Activated B cell treated with CpG ODN at 0.5 μM for 24 hours (primary cell): Measurements from ENCODE around the gene ZSCAN5A. TPM values are rescaled to one million over a fixed set of nuclear protein-coding genes. Genes with fewer than 3 reads are reported as not detected.
"Not testable (repeated sequence)": the region's sequence is repeated elsewhere in the genome, so short reads cannot be mapped to it uniquely, and the experiment has no call there.

Experiments
- ATAC-seq: fragments of 200-7000 bp; cut with Tn5 transposase; one replicate; pipeline ENCODE4 v1.10.0; 2021; ENCODE audit warnings: low read depth, mild to moderate bottlenecking, moderate library complexity
- CTCF ChIA-PET: fragments of 350-600 bp; sonication (Branson Sonifier 250); formaldehyde crosslinking; loops from one replicate; lab custom pipeline; 2021; ENCODE audit warnings: antibody characterized with exemption; lab: Charles Lee
- POLR2A ChIA-PET: fragments of 350-600 bp; sonication (Branson Sonifier 250); formaldehyde crosslinking; loops from one replicate; lab custom pipeline; 2021; ENCODE audit warnings: antibody characterized with exemption; lab: Charles Lee
- DNase-seq: peaks from one replicate; pipeline ENCODE4 v3.0.0; 2022
- H3K27ac Mint-ChIP-seq: one replicate; pipeline ENCODE4 v1.8.0; 2020; ENCODE audit warnings: mixed read lengths
- H3K27me3 Mint-ChIP-seq: one replicate; pipeline ENCODE4 v1.8.0; 2021; ENCODE audit warnings: mixed read lengths
- H3K36me3 Mint-ChIP-seq: one replicate; pipeline ENCODE4 v1.8.0; 2021; ENCODE audit warnings: low read depth, mixed read lengths
- H3K4me1 Mint-ChIP-seq: one replicate; pipeline ENCODE4 v1.8.0; 2021; ENCODE audit warnings: mixed read lengths
- H3K4me3 Mint-ChIP-seq: one replicate; pipeline ENCODE4 v1.8.0; 2020; ENCODE audit warnings: mild to moderate bottlenecking, mixed read lengths
- H3K9me3 Mint-ChIP-seq: one replicate; pipeline ENCODE4 v1.8.0; 2020; ENCODE audit warnings: mixed read lengths
- intact Hi-C: fragments of 100-400 bp; cut with micrococcal nuclease; formaldehyde crosslinking; loops from one replicate; pipeline ENCODE4 v1.15.1; 2024
- total RNA-seq: library from RNA; stranded (reverse); gene quantifications from 2 replicates; pipeline ENCODE4 v1.2.3, GENCODE V29; 2022
- TF ChIP-seq, protein P1 (sequence below): fragments of 200-600 bp; IDR thresholded peaks from one replicate; pipeline ENCODE4 v1.8.0; 2022; ENCODE audit warnings: antibody characterized with exemption, mild to moderate bottlenecking

Gene ZSCAN5A
- total RNA-seq, 1 donor from 2014 or later = 17.8 TPM

DNA sequence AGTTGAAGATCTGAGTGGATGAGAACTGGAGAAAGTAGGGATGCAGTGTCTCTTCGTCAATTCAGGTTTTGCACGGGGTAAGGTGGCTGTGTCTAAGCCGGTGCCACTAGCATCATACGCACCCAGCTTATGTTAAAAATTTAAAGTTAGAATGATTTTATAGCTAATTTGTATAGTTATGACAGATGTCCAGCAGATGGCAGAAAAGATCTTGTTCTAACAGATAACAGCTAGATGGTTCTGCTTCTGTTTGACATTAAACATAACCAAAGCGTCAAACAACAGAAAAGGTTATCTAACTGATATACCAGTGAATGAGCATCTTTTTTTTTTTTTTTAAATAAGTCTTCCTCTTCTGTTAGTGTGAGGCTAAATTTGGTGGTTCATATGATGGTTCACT is 60.9 kb downstream of the ZSCAN5A start:
- H3K4me3 Mint-ChIP-seq = no peak overlapping the region
- ChIA-PET POLR2A (interaction anchor here (1.0 to 2.3 kb wide), 3 partner anchors 61 to 174 kb away, joined by 4 to 7 read pairs (median 6); partner anchors contain the start of gene ZSCAN5A), CTCF (interaction anchor here (0.5 to 6.0 kb wide), 18 partner anchors 9 to 845 kb away, joined by 3 to 134 read pairs (median 6); no protein-coding TSS in a partner anchor)
- intact Hi-C loops = loop anchor here (1.0 to 5.0 kb wide), 5 partner anchors 80 to 845 kb away; no protein-coding TSS in a partner anchor
- DNase-seq = no peak
- ATAC-seq = no peak
- H3K9me3 Mint-ChIP-seq = no peaks in the 10 kb centered on the region
- no peaks in the 10 kb centered on the region for H3K36me3 Mint-ChIP-seq
- H3K27ac Mint-ChIP-seq = no peak overlapping the region
- no peaks in the 10 kb centered on the region for H3K27me3 Mint-ChIP-seq
- H3K4me1 Mint-ChIP-seq = no peaks in the 10 kb centered on the region
- TF ChIP-seq, protein P1, sequence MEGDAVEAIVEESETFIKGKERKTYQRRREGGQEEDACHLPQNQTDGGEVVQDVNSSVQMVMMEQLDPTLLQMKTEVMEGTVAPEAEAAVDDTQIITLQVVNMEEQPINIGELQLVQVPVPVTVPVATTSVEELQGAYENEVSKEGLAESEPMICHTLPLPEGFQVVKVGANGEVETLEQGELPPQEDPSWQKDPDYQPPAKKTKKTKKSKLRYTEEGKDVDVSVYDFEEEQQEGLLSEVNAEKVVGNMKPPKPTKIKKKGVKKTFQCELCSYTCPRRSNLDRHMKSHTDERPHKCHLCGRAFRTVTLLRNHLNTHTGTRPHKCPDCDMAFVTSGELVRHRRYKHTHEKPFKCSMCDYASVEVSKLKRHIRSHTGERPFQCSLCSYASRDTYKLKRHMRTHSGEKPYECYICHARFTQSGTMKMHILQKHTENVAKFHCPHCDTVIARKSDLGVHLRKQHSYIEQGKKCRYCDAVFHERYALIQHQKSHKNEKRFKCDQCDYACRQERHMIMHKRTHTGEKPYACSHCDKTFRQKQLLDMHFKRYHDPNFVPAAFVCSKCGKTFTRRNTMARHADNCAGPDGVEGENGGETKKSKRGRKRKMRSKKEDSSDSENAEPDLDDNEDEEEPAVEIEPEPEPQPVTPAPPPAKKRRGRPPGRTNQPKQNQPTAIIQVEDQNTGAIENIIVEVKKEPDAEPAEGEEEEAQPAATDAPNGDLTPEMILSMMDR = no peak

DNA sequence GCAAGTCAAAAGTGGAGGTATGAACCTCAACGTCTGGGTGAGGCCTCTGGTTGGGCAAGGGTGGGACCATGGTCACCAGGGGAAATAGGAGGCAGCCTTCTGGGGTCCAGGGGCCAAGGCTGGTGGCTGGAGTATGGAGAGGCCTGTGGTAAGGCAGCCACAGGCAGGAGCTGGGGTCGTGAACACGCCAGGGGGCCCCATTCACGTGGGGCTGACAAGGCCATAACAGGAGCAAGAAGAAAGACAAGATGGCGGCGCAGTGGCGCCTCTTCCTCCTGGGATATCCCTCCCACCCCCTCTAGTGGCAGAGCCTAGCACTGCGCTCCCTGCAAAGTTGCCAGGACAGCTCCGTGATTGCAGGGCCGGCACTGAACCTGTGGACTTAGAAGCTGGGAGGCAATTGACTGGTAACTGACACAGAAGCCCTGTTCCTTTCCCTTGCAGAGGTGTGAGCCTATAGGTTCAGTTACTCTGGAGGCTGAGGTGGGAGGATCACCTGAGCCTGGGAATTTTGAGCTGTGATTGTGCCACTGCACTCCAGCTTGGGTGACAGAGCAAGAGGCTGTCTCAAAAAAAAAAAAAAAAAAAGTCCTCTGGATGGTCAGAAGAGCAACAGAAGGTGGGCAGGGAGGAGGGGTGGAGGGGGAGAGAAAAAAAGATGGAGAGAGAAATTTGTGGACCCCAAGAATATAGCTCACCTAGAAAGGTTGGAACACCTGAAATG is 61.8 kb downstream of the ZSCAN5A start:
- H3K27me3 Mint-ChIP-seq = no peaks in the 10 kb centered on the region
- DNase-seq (peak; percentile 53), ATAC-seq (peak; percentile 86)
- H3K36me3 Mint-ChIP-seq = no peaks in the 10 kb centered on the region
- no peak overlapping the region for H3K4me3 Mint-ChIP-seq
- CTCF ChIA-PET = interaction anchor here (0.5 to 6.0 kb wide), 19 partner anchors 10 to 846 kb away, joined by 3 to 134 read pairs (median 6); no protein-coding TSS in a partner anchor
- H3K9me3 Mint-ChIP-seq = no peaks in the 10 kb centered on the region
- H3K4me1 Mint-ChIP-seq = no peaks in the 10 kb centered on the region
- POLR2A ChIA-PET = interaction anchor here (0.6 to 2.3 kb wide), 4 partner anchors 62 to 173 kb away, joined by 4 to 7 read pairs (median 5); partner anchors contain the start of gene ZSCAN5A
- no peak overlapping the region for H3K27ac Mint-ChIP-seq
- TF ChIP-seq, protein P1 = no peak
- intact Hi-C loops = loop anchor here (1.0 to 5.0 kb wide), 4 partner anchors 80 to 846 kb away; no protein-coding TSS in a partner anchor

GRCh38 chr19:56248736-56249338 is 65.8 kb downstream of the ZSCAN5A start:
- H3K4me1 Mint-ChIP-seq, H3K36me3 Mint-ChIP-seq, H3K4me3 Mint-ChIP-seq, CTCF ChIA-PET, H3K9me3 Mint-ChIP-seq, ATAC-seq, DNase-seq, H3K27ac Mint-ChIP-seq, H3K27me3 Mint-ChIP-seq, intact Hi-C loops, POLR2A ChIA-PET: not testable (repeated sequence)

GRCh38 chr19:56245764-56246163 is 68.9 kb downstream of the ZSCAN5A start:
- H3K9me3 Mint-ChIP-seq, DNase-seq, POLR2A ChIA-PET, H3K36me3 Mint-ChIP-seq, H3K4me1 Mint-ChIP-seq, H3K27ac Mint-ChIP-seq, ATAC-seq, intact Hi-C loops, H3K27me3 Mint-ChIP-seq, H3K4me3 Mint-ChIP-seq, CTCF ChIA-PET: not testable (repeated sequence)

DNA sequence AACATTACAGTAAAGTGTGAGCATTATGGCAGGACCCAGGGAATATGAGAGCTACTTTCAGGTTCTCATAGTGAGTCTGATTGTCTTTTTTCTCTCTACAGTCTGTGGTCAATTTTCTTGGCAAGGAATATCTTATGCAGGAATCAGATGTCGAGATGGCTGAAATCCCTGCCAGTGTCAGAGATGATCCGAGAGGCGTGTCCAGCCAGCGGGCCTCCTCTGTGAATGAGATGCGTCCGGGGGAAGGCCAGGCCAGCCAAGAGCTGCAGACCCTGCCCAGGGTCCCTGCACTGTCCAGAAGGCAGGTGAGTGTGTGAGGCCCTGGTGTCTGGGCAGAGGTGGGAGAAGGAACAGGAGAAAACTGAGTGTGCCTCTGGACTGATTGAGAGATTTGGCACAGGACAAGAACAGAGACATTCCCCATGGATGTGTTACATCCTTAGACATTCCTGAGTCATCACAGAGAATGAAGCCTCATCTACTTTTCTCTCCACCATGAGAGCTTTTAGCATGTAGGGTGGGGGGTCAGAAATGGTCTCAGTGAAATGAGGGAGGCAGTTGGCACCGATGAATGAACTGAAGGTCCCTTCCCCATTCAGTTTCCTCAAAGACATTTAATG is 69.4 kb downstream of the ZSCAN5A start:
- no peak for ATAC-seq
- Mint-ChIP-seq H3K36me3 (no peaks in the 10 kb centered on the region), H3K27me3 (no peaks in the 10 kb centered on the region), H3K27ac (no peak overlapping the region), H3K4me3 (no peak overlapping the region), H3K4me1 (no peaks in the 10 kb centered on the region), H3K9me3 (no peaks in the 10 kb centered on the region)
- TF ChIP-seq, protein P1 = no peak
- intact Hi-C loops = no loop called here
- ChIA-PET CTCF (no interaction called here), POLR2A (no interaction called here)
- DNase-seq = no peak
